DMS79 (cell line): Measurements from ENCODE around the gene COL5A1.
A peak's percentile ranks its signal among the peaks of the same experiment; 100 is the strongest.

Source experiments
- DNase-seq: peaks from one replicate; lab custom pipeline; 2025; lab: John Stamatoyannopoulos, UW

The COL5A1 gene

GRCh38 chr9:134768709-134769351 is 127.2 kb downstream of the COL5A1 start:
- DNase-seq: no peak

DNA sequence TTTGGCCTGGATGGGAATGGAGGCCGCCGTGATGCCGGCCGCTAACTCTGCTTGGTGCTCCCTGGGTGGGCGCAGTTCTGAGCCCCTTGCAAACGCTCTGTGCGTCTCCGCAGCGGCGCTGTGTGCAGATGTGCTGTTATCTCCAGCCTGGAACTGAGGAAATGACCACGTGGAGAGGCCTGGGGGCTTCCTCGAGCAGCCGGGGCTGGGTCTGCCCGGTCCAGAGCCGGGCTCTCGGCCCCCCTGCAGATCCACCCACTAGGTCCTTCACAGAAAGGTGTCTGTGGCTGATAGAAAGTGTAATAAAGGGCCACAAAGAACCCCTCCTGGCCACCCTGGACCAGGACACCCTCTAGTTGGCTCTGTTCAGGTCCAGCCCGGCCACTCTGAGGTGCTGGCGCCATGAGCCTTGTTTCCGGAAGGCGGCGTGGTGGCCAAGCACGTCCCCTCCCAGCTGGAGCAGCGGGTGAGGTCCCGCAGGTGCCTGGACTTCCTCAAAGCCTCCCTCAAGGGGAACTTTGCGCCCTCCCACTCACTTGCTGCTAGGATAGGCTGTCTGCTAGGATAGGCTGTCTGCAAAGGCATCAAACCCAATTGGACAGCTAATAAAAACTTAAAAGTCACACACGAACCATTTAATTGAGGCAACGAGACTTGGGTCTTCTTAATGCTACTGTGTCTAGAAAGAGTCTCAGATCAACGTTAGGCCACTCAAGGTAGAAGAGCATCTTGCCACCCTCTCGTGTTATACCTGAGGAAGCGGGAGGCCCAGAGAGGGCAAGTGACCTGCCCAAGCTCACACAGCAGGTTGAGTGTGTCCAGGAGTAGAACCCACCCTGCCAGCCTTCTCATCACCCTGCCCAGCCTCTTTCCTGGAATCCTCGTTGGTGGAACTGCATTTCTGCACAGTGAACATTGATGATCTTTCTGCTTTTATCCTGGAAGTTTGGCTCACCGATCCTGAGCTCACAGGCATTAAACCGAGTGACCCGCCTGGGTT is 129.7 kb downstream of the COL5A1 start:
- DNase-seq: no peak

DNA sequence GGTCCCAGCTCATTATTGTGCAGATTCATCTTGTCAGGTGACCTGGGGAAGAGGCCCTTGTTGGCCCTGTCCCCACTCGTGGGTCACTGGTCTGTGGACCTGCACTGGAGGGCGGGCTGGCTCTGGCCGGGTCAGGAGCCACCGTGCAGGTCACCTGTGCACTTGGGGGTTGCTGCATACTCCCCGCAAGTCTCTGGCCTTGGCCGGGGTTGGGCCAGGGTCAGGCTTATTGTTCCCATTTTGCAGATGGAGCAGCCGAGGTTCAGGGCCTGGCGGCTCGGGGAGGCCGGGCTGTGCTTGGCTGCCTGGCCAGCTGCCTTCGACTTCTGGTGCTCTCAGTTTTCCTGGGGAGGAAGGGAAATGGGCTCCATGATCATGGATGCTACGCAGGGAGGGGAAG is 130.7 kb downstream of the COL5A1 start:
- DNase-seq: no peak

DNA sequence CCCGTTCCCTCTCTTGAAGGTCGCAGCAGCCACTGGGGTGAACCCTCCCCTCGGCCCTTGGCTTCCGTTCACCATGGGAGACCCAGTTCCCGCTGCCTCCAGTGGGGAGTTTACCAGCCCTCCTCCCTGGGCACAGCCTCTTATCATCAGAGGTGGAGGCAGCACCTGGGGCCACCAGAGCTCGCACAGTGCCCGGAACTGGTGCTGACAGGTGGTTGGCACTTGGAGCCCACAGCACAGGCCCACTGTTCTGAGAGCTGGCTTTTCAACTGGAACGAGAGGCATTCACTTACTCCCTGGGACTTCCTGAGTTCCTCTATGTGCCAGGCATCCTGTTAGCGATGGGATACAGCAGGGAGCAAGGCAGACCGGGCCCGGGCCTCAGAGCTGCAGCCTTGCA is 132.2 kb downstream of the COL5A1 start:
- DNase-seq: no peak

- DNase-seq: no peak
Measured at GRCh38 chr9:134774410-134774809, 132.8 kb downstream of the COL5A1 start.

GRCh38 chr9:134775081-134775951 is 133.7 kb downstream of the COL5A1 start:
- no peak for DNase-seq

- no peak for DNase-seq
Measured at GRCh38 chr9:134776080-134776796, 134.6 kb downstream of the COL5A1 start.

DNA sequence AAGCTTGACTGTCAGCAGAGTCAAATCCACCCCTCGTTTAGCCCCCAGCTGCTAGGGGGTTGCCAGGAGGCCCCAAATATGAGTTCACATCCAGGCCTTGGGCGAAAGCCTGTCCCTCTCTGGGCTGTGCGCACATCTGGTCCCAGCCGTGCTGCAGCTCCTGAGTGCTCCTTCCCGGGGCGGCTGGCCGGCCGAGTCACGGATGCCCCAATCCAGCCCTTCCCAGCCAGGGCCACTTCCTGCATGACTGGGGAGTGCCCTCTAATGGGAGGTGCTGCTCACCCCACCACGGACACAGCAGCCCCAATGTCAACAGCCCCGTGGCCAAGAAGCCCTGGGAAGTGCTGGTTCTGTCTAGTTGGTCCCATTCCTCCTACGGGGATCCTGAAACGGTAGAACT is 135.6 kb downstream of the COL5A1 start:
- no peak for DNase-seq

DNA sequence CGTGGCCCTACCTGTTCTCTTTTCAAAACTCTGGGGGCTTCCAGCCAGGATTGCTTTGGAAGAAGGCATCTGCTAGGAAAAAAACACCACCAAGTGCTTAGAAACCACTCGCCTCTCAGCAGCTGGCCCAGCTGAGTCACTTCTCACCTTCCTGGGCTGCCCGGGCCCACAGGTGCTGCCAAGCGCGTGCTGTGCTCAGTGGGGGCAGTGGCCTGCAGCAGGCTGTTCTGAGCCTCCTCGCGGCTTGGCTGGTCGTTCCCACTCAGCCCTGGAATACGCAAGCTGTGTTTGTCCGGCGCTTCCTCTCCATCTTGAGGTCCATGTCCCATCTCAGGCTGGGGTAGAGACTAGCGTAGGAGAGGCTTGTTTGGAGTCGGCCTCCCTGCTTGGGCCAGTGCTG is 136.6 kb downstream of the COL5A1 start:
- peak; percentile 62 for DNase-seq

DNA sequence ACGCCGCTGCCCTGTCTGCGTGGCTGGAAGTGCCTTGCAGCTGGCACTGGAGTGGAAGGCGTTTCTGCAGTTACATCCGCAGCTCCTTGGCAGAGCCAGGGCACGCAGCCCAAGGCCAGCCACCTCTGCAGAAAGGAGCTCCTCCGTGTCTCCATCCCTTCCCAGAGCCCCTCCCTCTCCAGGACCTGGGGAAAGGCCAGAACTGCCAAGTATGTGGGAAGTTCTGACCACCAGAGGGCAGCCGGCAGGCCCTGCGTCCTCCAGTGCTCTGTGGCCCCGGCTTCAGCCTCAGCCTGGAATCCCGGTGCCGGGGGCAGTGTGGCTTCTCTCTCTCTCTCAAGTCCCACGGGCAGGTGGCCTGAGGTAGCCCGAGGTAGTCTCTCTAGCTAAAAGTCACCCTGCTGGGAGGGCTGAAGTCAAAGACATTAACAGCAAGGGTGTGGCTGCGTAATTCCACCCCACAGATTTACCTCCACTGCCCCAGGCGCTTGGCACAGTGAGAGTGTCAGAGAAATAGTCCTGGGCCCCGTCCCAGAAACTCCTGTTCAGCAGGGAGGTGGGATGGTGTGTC is 137.3 kb downstream of the COL5A1 start:
- peak; percentile 77 for DNase-seq

GRCh38 chr9:134779640-134780039 is 138.0 kb downstream of the COL5A1 start:
- no peak for DNase-seq

DNA sequence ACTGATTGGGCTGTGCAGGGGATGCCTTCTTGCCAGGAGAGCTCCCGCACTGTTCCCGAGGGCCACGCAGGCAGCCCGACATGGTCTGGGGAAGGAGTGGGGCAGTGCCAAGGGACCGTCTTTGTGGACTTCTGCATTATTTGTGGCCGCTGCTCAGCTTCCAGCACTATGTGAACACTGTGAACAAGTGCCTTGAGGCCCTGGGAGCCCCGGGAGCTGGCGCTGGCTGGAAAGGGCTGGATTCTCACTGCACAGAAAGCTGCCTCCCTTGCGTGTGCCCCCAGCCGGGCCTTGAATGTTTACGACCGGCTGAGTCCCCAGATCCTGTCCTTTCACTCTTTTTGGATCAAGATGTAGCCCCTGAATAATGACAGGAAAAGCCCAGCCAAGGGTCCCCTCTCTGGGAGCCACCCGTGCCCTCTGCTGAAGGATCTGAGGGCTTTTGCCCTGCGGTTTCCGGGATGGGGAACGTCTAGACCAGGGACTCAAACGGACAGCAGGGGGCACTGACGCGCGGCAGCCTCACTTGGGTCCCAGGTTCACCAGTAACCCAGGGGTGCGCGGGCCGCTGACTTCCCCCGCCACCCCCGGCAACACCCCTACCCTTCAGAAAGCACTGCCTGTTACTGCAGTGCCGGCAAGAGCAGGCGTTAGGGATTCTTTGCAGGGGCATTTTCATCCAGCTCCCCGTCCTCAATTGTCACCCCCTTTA is 140.1 kb downstream of the COL5A1 start:
- DNase-seq: no peak

- DNase-seq: no peak
Measured at GRCh38 chr9:134782921-134783698, 141.5 kb downstream of the COL5A1 start.

DNA sequence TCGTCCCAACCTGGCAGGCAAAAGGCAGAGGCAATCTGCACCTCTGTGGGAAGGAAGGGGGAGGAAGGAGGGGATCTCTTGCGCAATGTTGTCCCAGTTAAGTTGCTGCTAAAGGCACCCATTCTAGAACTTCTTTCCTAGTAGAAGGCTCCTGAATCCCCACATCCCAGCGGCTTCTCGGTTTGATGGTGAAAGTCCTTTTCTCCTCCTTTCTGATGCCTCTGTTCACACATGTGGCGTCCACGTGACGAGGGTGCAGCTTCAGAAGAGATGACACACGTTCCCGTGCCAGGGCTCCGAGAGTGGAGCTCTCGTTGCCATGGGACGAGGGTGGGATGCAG is 142.1 kb downstream of the COL5A1 start:
- DNase-seq: no peak

DNA sequence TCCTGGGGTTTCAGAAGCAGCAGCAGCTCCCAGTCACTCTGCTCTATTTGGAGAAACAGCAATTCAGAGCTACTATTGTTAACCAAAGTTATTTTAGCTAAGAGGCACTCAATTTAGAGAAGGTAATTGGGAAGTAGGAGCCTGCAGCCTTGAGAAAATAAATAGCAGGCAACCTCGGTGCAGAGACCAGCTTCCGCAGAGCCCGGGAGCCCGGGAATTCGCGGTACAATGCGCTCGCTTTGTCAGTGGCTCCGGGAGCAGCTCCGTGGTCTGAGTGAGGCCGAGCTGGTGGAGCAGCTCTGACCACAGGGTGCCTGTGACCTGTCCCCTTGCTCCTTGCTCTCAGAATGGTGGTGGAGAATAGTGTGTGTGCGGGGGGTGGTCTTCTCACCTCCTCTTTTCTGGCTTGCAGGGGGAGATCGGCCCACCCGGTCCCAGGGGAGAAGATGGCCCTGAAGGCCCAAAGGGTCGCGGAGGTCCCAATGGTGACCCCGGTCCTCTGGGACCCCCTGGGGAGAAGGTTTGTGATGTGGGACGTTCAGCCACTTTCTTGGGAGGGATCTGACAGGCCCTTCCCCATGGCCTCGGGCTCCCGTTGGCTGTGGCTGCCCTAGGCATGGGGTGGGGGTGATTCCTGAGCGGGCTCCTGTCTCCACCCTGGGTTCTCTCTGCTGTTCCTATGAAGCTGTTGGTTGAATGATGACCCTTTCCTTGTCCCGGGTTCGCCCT is 143.1 kb downstream of the COL5A1 start:
- no peak for DNase-seq

GRCh38 chr9:134785325-134786108 is 143.9 kb downstream of the COL5A1 start:
- DNase-seq: no peak

GRCh38 chr9:134787601-134788531 is 146.3 kb downstream of the COL5A1 start:
- no peak for DNase-seq
